Liver (tissue), 9 donors: Measurements from ENCODE around the gene KRTAP4-5. TPM values are rescaled to one million over a fixed set of nuclear protein-coding genes. Genes with fewer than 3 reads are reported as not detected.

Source experiments
- DNase-seq: peaks from one replicate; pipeline ENCODE4 v3.0.0-alpha.2; 2017; ENCODE audit warnings: low spot score
- H3K27ac ChIP-seq, 2 donors: one replicate each; pipeline ENCODE4 v1.7.0; 2013; ENCODE audit warnings: inconsistent platforms in 2 of 2, low read length in 2 of 2, control low read depth in 1 of 2, low read depth in 1 of 2, mild to moderate bottlenecking in 1 of 2
- H3K27me3 ChIP-seq, 4 donors: one replicate each; pipeline versions ENCODE4 v1.6.1 to v1.7.0; 2013; ENCODE audit warnings: low read length in 3 of 4, inconsistent platforms in 1 of 4, mild to moderate bottlenecking in 1 of 4, moderate library complexity in 1 of 4; ENCODE audit not compliant: control insufficient read depth in 4 of 4, insufficient read depth in 4 of 4
- H3K36me3 ChIP-seq, 4 donors: one replicate each; pipeline versions ENCODE4 v1.6.1 to v1.7.0; 2013; ENCODE audit warnings: low read length in 3 of 4, mild to moderate bottlenecking in 3 of 4, low read depth in 1 of 4, moderate library complexity in 1 of 4; ENCODE audit not compliant: control insufficient read depth in 4 of 4, insufficient read depth in 3 of 4
- H3K4me1 ChIP-seq, 4 donors: one replicate each; pipeline versions ENCODE4 v1.6.1 to v1.7.0; 2013; ENCODE audit warnings: low read length in 3 of 4, mild to moderate bottlenecking in 3 of 4, moderate library complexity in 1 of 4; ENCODE audit not compliant: control insufficient read depth in 4 of 4, insufficient read depth in 4 of 4
- H3K4me3 ChIP-seq, 3 donors: one replicate each; pipeline versions ENCODE4 v1.6.1 to v1.7.0; 2013; ENCODE audit warnings: low read length in 3 of 3, control low read depth in 1 of 3, low read depth in 1 of 3, mild to moderate bottlenecking in 1 of 3
- H3K9ac ChIP-seq, 2 donors: one replicate each; pipeline ENCODE4 v1.7.0; 2013; ENCODE audit warnings: low read length in 2 of 2, mild to moderate bottlenecking in 2 of 2, moderate library complexity in 2 of 2, control low read depth in 1 of 2, low read depth in 1 of 2
- H3K9me3 ChIP-seq, 4 donors: one replicate each; pipeline versions ENCODE4 v1.6.1 to v1.7.0; 2013; ENCODE audit warnings: low read length in 3 of 4; ENCODE audit not compliant: control insufficient read depth in 4 of 4
- ATF3 ChIP-seq: IDR thresholded peaks from 2 replicates; pipeline ENCODE4 v1.6.1; 2016; ENCODE audit warnings: antibody characterized with exemption
- CTCF ChIP-seq: fragments of 150-350 bp; IDR thresholded peaks from 2 replicates; pipeline ENCODE4 v1.5.1; 2017; ENCODE audit warnings: improper control_type of control experiment, low read depth, low read length; ENCODE audit not compliant: missing input control
- EGR1 ChIP-seq, 2 donors: IDR thresholded peaks; 2 replicates each; pipeline ENCODE4 v1.6.1; 2016 to 2018; ENCODE audit warnings: antibody characterized with exemption in 2 of 2, low read depth in 2 of 2
- FOXA1 ChIP-seq: IDR thresholded peaks from 2 replicates; pipeline ENCODE4 v1.6.1; 2016; ENCODE audit warnings: antibody characterized with exemption
- FOXA2 ChIP-seq: IDR thresholded peaks from 2 replicates; pipeline ENCODE4 v1.6.1; 2016; ENCODE audit warnings: antibody characterized with exemption
- GABPA ChIP-seq, 2 donors: IDR thresholded peaks in 1 of 2; conservative IDR thresholded peaks in 1 of 2; 2 replicates each; pipeline ENCODE4 v1.6.1; 2016; ENCODE audit warnings: antibody characterized with exemption in 2 of 2, mild to moderate bottlenecking in 1 of 2, moderate library complexity in 1 of 2
- HNF4A ChIP-seq, 2 donors: conservative IDR thresholded peaks; 2 replicates each; pipeline ENCODE4 v1.6.1; 2016; ENCODE audit warnings: antibody characterized with exemption in 2 of 2, mild to moderate bottlenecking in 2 of 2
- HNF4G ChIP-seq: IDR thresholded peaks from 2 replicates; pipeline ENCODE4 v1.6.1; 2016; ENCODE audit warnings: antibody characterized with exemption
- JUND ChIP-seq, 2 donors: IDR thresholded peaks; 2 replicates each; pipeline ENCODE4 v1.6.1; 2016; ENCODE audit warnings: antibody characterized with exemption in 2 of 2
- NR2F2 ChIP-seq: IDR thresholded peaks from 2 replicates; pipeline ENCODE4 v1.6.1; 2016; ENCODE audit warnings: antibody characterized with exemption
- RAD21 ChIP-seq, 2 donors: IDR thresholded peaks; 2 replicates each; pipeline ENCODE4 v1.6.1; 2016; ENCODE audit warnings: antibody characterized with exemption in 2 of 2, mild to moderate bottlenecking in 2 of 2
- RXRA ChIP-seq, 2 donors: IDR thresholded peaks; 2 replicates each; pipeline ENCODE4 v1.6.1; 2017 to 2018; ENCODE audit warnings: antibody characterized with exemption in 2 of 2, mild to moderate bottlenecking in 1 of 2
- TAF1 ChIP-seq: conservative IDR thresholded peaks from 2 replicates; pipeline ENCODE4 v1.6.1; 2016; ENCODE audit warnings: antibody characterized with exemption, mild to moderate bottlenecking
- YY1 ChIP-seq: IDR thresholded peaks from 2 replicates; pipeline ENCODE4 v1.6.1; 2016; ENCODE audit warnings: antibody characterized with exemption, mild to moderate bottlenecking
- ZBTB33 ChIP-seq: IDR thresholded peaks from 2 replicates; pipeline ENCODE4 v1.6.1; 2016; ENCODE audit warnings: antibody characterized with exemption
- WGBS: extraction: QIAGEN DNeasy Blood & Tissue Kit; methylation state at CpG from one replicate; pipeline ENCODE4 v1.1.7; 2013; 5-methylcytosine and 5-hydroxymethylcytosine counted together
- polyA plus RNA-seq, 2 donors: library from polyadenylated mRNA; stranded (reverse) in 1 of 2; unstranded in 1 of 2; fragments of 200-250 nt in 1 of 2; fragments of >200 nt in 1 of 2; fragmentation: Nextera tagmentation in 1 of 2; extraction: Ambion mirVana in 1 of 2; gene quantifications; one replicate each; pipeline versions ENCODE4 v1.2.1 to v1.2.3, GENCODE V29; 2013 to 2015
- total RNA-seq, 2 donors: library from RNA; depleted of rRNA; stranded (reverse); fragments of >200 nt; gene quantifications; one replicate each; pipeline ENCODE4 v1.2.3, GENCODE V29; 2014
- TF ChIP-seq, protein P1 (sequence below): IDR thresholded peaks from 2 replicates; pipeline ENCODE4 v1.6.1; 2016; ENCODE audit warnings: antibody characterized with exemption, mild to moderate bottlenecking
- TF ChIP-seq, protein P2 (sequence below): IDR thresholded peaks from 2 replicates; pipeline ENCODE4 v1.6.1; 2016; ENCODE audit warnings: antibody characterized with exemption
- donor health status: healthy.
- donor health status: healthy.
- donor health status: healthy.
- donor health status: healthy.
- donor health status: healthy.

Gene KRTAP4-5
- total and polyA plus RNA-seq, 4 donors = not detected

GRCh38 chr17:41147531-41148204, 2.0 kb downstream of the KRTAP4-5 start (continued):
- no peak for TF ChIP-seq CTCF
- no peak for TF ChIP-seq FOXA1
- TF ChIP-seq ATF3 = no peak

- Histone ChIP-seq H3K4me3 (no peak overlapping the region), H3K4me1 (no peaks in the 10 kb centered on the region), H3K27ac (no peak overlapping the region), H3K36me3 (no peaks in the 10 kb centered on the region), H3K27me3 (peaks cover 0 to 5% (median 0%) of the 10 kb centered on the region in 4 donors), H3K9me3 (peaks cover 2 to 25% (median 7%) of the 10 kb centered on the region in 4 donors), H3K9ac (no peak overlapping the region)
- 82% methylated on average over 2 of the region's 2 CpGs for WGBS
- TF ChIP-seq RAD21 (IDR thresholded peaks at IDR 0.05) (no peak), TAF1 (no peak), EGR1 (IDR thresholded peaks at IDR 0.05; ENCODE audit: low read depth in 2 of 2) (no peak), GABPA (IDR thresholded peaks at IDR 0.05 in 1 of 2, conservative IDR thresholded peaks at IDR 0.05 in 1 of 2) (no peak), FOXA2 (no peak), ZBTB33 (no peak), HNF4A (conservative IDR thresholded peaks at IDR 0.05) (no peak), CTCF (no peak), JUND (IDR thresholded peaks at IDR 0.05) (no peak), YY1 (no peak), HNF4G (no peak), ATF3 (no peak), NR2F2 (no peak), RXRA (IDR thresholded peaks at IDR 0.05) (no peak), FOXA1 (no peak)
- TF ChIP-seq, protein P1, sequence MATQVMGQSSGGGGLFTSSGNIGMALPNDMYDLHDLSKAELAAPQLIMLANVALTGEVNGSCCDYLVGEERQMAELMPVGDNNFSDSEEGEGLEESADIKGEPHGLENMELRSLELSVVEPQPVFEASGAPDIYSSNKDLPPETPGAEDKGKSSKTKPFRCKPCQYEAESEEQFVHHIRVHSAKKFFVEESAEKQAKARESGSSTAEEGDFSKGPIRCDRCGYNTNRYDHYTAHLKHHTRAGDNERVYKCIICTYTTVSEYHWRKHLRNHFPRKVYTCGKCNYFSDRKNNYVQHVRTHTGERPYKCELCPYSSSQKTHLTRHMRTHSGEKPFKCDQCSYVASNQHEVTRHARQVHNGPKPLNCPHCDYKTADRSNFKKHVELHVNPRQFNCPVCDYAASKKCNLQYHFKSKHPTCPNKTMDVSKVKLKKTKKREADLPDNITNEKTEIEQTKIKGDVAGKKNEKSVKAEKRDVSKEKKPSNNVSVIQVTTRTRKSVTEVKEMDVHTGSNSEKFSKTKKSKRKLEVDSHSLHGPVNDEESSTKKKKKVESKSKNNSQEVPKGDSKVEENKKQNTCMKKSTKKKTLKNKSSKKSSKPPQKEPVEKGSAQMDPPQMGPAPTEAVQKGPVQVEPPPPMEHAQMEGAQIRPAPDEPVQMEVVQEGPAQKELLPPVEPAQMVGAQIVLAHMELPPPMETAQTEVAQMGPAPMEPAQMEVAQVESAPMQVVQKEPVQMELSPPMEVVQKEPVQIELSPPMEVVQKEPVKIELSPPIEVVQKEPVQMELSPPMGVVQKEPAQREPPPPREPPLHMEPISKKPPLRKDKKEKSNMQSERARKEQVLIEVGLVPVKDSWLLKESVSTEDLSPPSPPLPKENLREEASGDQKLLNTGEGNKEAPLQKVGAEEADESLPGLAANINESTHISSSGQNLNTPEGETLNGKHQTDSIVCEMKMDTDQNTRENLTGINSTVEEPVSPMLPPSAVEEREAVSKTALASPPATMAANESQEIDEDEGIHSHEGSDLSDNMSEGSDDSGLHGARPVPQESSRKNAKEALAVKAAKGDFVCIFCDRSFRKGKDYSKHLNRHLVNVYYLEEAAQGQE = no peak
- TF ChIP-seq, protein P2, sequence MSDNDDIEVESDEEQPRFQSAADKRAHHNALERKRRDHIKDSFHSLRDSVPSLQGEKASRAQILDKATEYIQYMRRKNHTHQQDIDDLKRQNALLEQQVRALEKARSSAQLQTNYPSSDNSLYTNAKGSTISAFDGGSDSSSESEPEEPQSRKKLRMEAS = no peak
- DNase-seq = no peak
These were observed 4.4 kb downstream of the KRTAP4-5 start for GRCh38 chr17:41145261-41145660.
